B cell (primary cell): ENCODE measurements around the gene MAPKAP1. TPM values are rescaled to one million over a fixed set of nuclear protein-coding genes. Genes with fewer than 3 reads are reported as not detected.

ENCODE experiments used
- ATAC-seq: fragments of 200-7000 bp; cut with Tn5 transposase; one replicate; pipeline ENCODE4 v1.10.0; 2021; ENCODE audit warnings: low read depth, mild to moderate bottlenecking, moderate number of reproducible peaks, moderate library complexity
- CTCF ChIA-PET: fragments of 350-600 bp; sonication (Branson Sonifier 250); formaldehyde crosslinking; loops from one replicate; lab custom pipeline; 2021; ENCODE audit warnings: antibody characterized with exemption, inconsistent platforms; lab: Charles Lee
- POLR2A ChIA-PET: fragments of 350-600 bp; sonication (Branson Sonifier 250); formaldehyde crosslinking; loops from one replicate; lab custom pipeline; 2021; ENCODE audit warnings: antibody characterized with exemption; lab: Charles Lee
- DNase-seq: peaks from one replicate; pipeline ENCODE4 v3.0.0; 2013
- H2AFZ ChIP-seq: 2 replicates; pipeline ENCODE4 v1.6.1; 2012; ENCODE audit warnings: mild to moderate bottlenecking, low read depth, low read length; ENCODE audit not compliant: insufficient read depth, poor library complexity, severe bottlenecking
- H3K27ac ChIP-seq, 2 donors: 1 replicate in 1 of 2; 2 replicates in 1 of 2; pipeline ENCODE4 v1.5.1; 2012 to 2013; ENCODE audit warnings: low read length in 2 of 2, mild to moderate bottlenecking in 2 of 2, moderate library complexity in 1 of 2
- H3K27me3 ChIP-seq, 4 experiments: fragments of 200-600 bp in 1 of 4; sonication (generic) in 1 of 4; replicated peaks in 1 of 4; 1 replicate in 2 of 4; 2 replicates in 2 of 4; pipeline versions ENCODE4 v1.6.1 to v1.7.0; 2013 to 2016; ENCODE audit warnings: low read length in 3 of 4, mild to moderate bottlenecking in 2 of 4, mixed read lengths in 1 of 4, moderate library complexity in 1 of 4; ENCODE audit not compliant: insufficient read depth in 4 of 4, control insufficient read depth in 3 of 4; ENCODE audit errors: control extremely low read depth in 1 of 4
- H3K36me3 ChIP-seq, 2 experiments: replicated peaks in 1 of 2; 1 replicate in 1 of 2; 2 replicates in 1 of 2; pipeline versions ENCODE4 v1.6.1 to v1.7.1; 2013; ENCODE audit warnings: low read length in 1 of 2; ENCODE audit not compliant: insufficient read depth in 2 of 2, control insufficient read depth in 1 of 2; ENCODE audit errors: control extremely low read depth in 1 of 2, extremely low read depth in 1 of 2
- H3K4me1 ChIP-seq, 2 donors: fragments of 200-600 bp in 1 of 2; sonication (generic) in 1 of 2; 1 replicate in 1 of 2; 2 replicates in 1 of 2; pipeline versions ENCODE4 v1.5.1 to v1.6.1; 2013 to 2017; ENCODE audit warnings: low read length in 2 of 2; ENCODE audit not compliant: control insufficient read depth in 2 of 2, insufficient read depth in 2 of 2
- H3K4me2 ChIP-seq: replicated peaks from 2 replicates; pipeline ENCODE3; 2012; ENCODE audit warnings: mild to moderate bottlenecking, low read depth, low read length; ENCODE audit not compliant: poor library complexity, severe bottlenecking
- H3K4me3 ChIP-seq, 5 experiments: fragments of 200-600 bp in 1 of 5; sonication (generic) in 1 of 5; 1 replicate in 3 of 5; 2 replicates in 2 of 5; pipeline versions ENCODE4 v1.5.1 to v1.7.0; 2011 to 2016; ENCODE audit warnings: low read length in 4 of 5, mild to moderate bottlenecking in 4 of 5, low read depth in 2 of 5, control low read depth in 1 of 5, moderate library complexity in 1 of 5; ENCODE audit not compliant: insufficient read depth in 1 of 5; ENCODE audit errors: control extremely low read depth in 1 of 5, extremely low read depth in 1 of 5
- H3K79me2 ChIP-seq: fragments of 200-600 bp; sonication (generic); one replicate; pipeline ENCODE4 v1.6.0; 2016; ENCODE audit warnings: low read length; ENCODE audit not compliant: control insufficient read depth, insufficient read depth
- H3K9ac ChIP-seq: fragments of 200-600 bp; sonication (generic); 2 replicates; pipeline ENCODE4 v1.6.1; 2017; ENCODE audit warnings: mild to moderate bottlenecking, low read length, moderate library complexity
- H3K9me3 ChIP-seq, 3 donors: one replicate each; pipeline versions ENCODE4 v1.6.1 to v1.7.1; 2013; ENCODE audit warnings: low read length in 2 of 3; ENCODE audit not compliant: control insufficient read depth in 2 of 3, insufficient read depth in 1 of 3; ENCODE audit errors: control extremely low read depth in 1 of 3
- H4K20me1 ChIP-seq: 2 replicates; pipeline ENCODE4 v1.6.0; 2012; ENCODE audit warnings: mild to moderate bottlenecking, low read length; ENCODE audit not compliant: insufficient read depth, control insufficient read depth, poor library complexity, severe bottlenecking
- H3K27ac Mint-ChIP-seq: one replicate; pipeline ENCODE4 v1.8.0; 2021; ENCODE audit warnings: mixed read lengths
- H3K27me3 Mint-ChIP-seq: one replicate; pipeline ENCODE4 v1.8.0; 2021; ENCODE audit warnings: mixed read lengths
- H3K4me1 Mint-ChIP-seq: one replicate; pipeline ENCODE4 v1.8.0; 2021; ENCODE audit warnings: mixed read lengths
- H3K4me3 Mint-ChIP-seq: one replicate; pipeline ENCODE4 v1.8.0; 2021; ENCODE audit warnings: mixed read lengths
- H3K9me3 Mint-ChIP-seq: one replicate; pipeline ENCODE4 v1.8.0; 2022; ENCODE audit warnings: mixed read lengths; ENCODE audit not compliant: insufficient read depth
- CTCF ChIP-seq: fragments of 200-600 bp; IDR thresholded peaks from one replicate; pipeline ENCODE4 v1.8.0; 2022; ENCODE audit warnings: antibody characterized with exemption, mild to moderate bottlenecking
- EZH2 ChIP-seq: IDR thresholded peaks from 2 replicates; pipeline ENCODE4 v1.6.1; 2012; ENCODE audit warnings: borderline replicate concordance, low read depth, mild to moderate bottlenecking, moderate library complexity, low read length; ENCODE audit not compliant: insufficient read depth, poor library complexity, severe bottlenecking
- WGBS: methylation state at CpG from one replicate; pipeline ENCODE4 v1.1.5; 2013; ENCODE audit warnings: missing lambda C conversion rate; ENCODE audit not compliant: insufficient coverage; 5-methylcytosine and 5-hydroxymethylcytosine counted together
- intact Hi-C: fragments of 100-400 bp; cut with micrococcal nuclease; formaldehyde crosslinking; loops from one replicate; pipeline ENCODE4 v1.10.0; 2022
- polyA plus RNA-seq: library from polyadenylated mRNA; depleted of rRNA; stranded (reverse); fragments of >200 nt; gene quantifications from 2 replicates; pipeline ENCODE4 v1.2.3, GENCODE V29; 2012
- total RNA-seq, 2 donors: library from RNA; stranded (reverse); fragments of 120-200 nt in 1 of 2; gene quantifications; 1 replicate in 1 of 2; 2 replicates in 1 of 2; pipeline versions ENCODE4 v1.2.3 to v1.2.4, GENCODE V29; 2013 to 2022

Gene MAPKAP1
- total and polyA plus RNA-seq, 2 donors (not counting 1 experiment from before 2014, with no cell fraction given): 51.6 to 62.4 TPM

- Histone ChIP-seq H3K9ac (no peak overlapping the region), H4K20me1 (no peaks in the 10 kb centered on the region), H3K4me3 (no peak overlapping the region), H3K9me3 (no peaks in the 10 kb centered on the region), H3K27ac (no peak overlapping the region), H3K4me2 (no peak overlapping the region), H2AFZ (no peak overlapping the region), H3K4me1 (no peaks in the 10 kb centered on the region), H3K79me2 (no peaks in the 10 kb centered on the region), H3K27me3 (no peaks in the 10 kb centered on the region), H3K36me3 (no peaks in the 10 kb centered on the region)
- Mint-ChIP-seq H3K27me3 (no peaks in the 10 kb centered on the region), H3K4me3 (no peak overlapping the region), H3K4me1 (no peaks in the 10 kb centered on the region), H3K9me3 (no peaks in the 10 kb centered on the region), H3K27ac (no peak overlapping the region)
- 95% methylated on average over 5 of the region's 17 CpGs for WGBS
- POLR2A ChIA-PET: no interaction called here
- ATAC-seq (no peak), DNase-seq (no peak)
- no peak for TF ChIP-seq EZH2
- TF ChIP-seq CTCF: no peak
- CTCF ChIA-PET: interaction anchor here (1.2 to 1.5 kb wide), 4 partner anchors 10 to 1064 kb away, joined by 3 to 4 read pairs (median 3); no protein-coding TSS in a partner anchor
- intact Hi-C loops: no loop called here
Observed at GRCh38 chr9:125426926-125427325, 280.1 kb downstream of the MAPKAP1 start.

GRCh38 chr9:125425901-125426515 lies 281.0 kb downstream of the MAPKAP1 start:
- intact Hi-C loops: no loop called here
- Histone ChIP-seq H3K27me3 (no peaks in the 10 kb centered on the region), H3K9ac (no peak overlapping the region), H3K4me3 (no peak overlapping the region), H3K4me2 (no peak overlapping the region), H3K79me2 (no peaks in the 10 kb centered on the region), H3K4me1 (no peaks in the 10 kb centered on the region), H3K9me3 (no peaks in the 10 kb centered on the region), H3K36me3 (no peaks in the 10 kb centered on the region), H2AFZ (no peak overlapping the region), H4K20me1 (no peaks in the 10 kb centered on the region), H3K27ac (no peak overlapping the region)
- Mint-ChIP-seq H3K4me3 (no peak overlapping the region), H3K27ac (no peak overlapping the region), H3K9me3 (no peaks in the 10 kb centered on the region), H3K27me3 (no peaks in the 10 kb centered on the region), H3K4me1 (no peaks in the 10 kb centered on the region)
- TF ChIP-seq EZH2 (no peak), CTCF (no peak)
- ChIA-PET CTCF (interaction anchor here (0.9 to 1.2 kb wide), 3 partner anchors 18 to 1065 kb away, joined by 3 read pairs; no protein-coding TSS in a partner anchor), POLR2A (no interaction called here)
- ATAC-seq (no peak), DNase-seq (no peak)
- 96% methylated on average over 14 of the region's 14 CpGs for WGBS
